K562 (cell line): Measurements from ENCODE around the gene CD164L2.

Source experiments
- BRF1 ChIP-seq: IDR thresholded peaks from 3 replicates; pipeline ENCODE4 v1.6.1; 2011; ENCODE audit warnings: borderline replicate concordance, mild to moderate bottlenecking; ENCODE audit not compliant: insufficient read length; ENCODE audit errors: extremely low read depth
- FOSL1 ChIP-seq: fragments of 200-800 bp; sonication (Bioruptor generic); conservative IDR thresholded peaks from 2 replicates; pipeline ENCODE4 v1.6.1; 2016; ENCODE audit warnings: missing genetic modification characterization, missing compliant biosample characterization
- GABPB1 ChIP-seq: sonication (generic); formaldehyde crosslinking; IDR thresholded peaks from 2 replicates; pipeline ENCODE4 v1.8.0; 2022; ENCODE audit warnings: mild to moderate bottlenecking, missing genetic modification reagents
- HNRNPK ChIP-seq: fragments of 200-400 bp; formaldehyde crosslinking; IDR thresholded peaks from one replicate; pipeline ENCODE4 v1.6.1; 2018; ENCODE audit warnings: mild to moderate bottlenecking, low read depth, low read length; ENCODE audit not compliant: poor library complexity, severe bottlenecking
- LEF1 ChIP-seq: fragments of 450-650 bp; IDR thresholded peaks from 2 replicates; pipeline ENCODE4 v1.6.1; 2016; ENCODE audit warnings: mild to moderate bottlenecking
- NR2C2 ChIP-seq, 2 experiments: fragments of 200-800 bp in 1 of 2; sonication (Bioruptor generic) in 1 of 2; sonication (generic) in 1 of 2; formaldehyde crosslinking in 1 of 2; IDR thresholded peaks; 2 replicates each; pipeline versions ENCODE4 v1.6.1 to v1.8.0; 2016 to 2022; ENCODE audit warnings: mild to moderate bottlenecking in 1 of 2, missing compliant biosample characterization in 1 of 2, missing genetic modification characterization in 1 of 2, missing genetic modification reagents in 1 of 2
- POLR2AphosphoS5 ChIP-seq: IDR thresholded peaks from 2 replicates; pipeline ENCODE4 v1.6.1; 2011; ENCODE audit warnings: mild to moderate bottlenecking, low read depth, low read length, moderate library complexity; ENCODE audit not compliant: control insufficient read depth, insufficient read depth
- SMAD3 ChIP-seq: fragments of 450-650 bp; formaldehyde crosslinking; conservative IDR thresholded peaks from 2 replicates; pipeline ENCODE4 v1.4.0; 2020; ENCODE audit warnings: mild to moderate bottlenecking
- STAT5B ChIP-seq: fragments of 250-450 bp; sonication (Bioruptor Pico); IDR thresholded peaks from 2 replicates; pipeline ENCODE4 v1.8.0; 2021; ENCODE audit warnings: mild to moderate bottlenecking, inconsistent platforms
- SUPT5H ChIP-seq: fragments of 450-650 bp; IDR thresholded peaks from 2 replicates; pipeline ENCODE4 v1.6.1; 2016
- THRA ChIP-seq: fragments of 450-650 bp; IDR thresholded peaks from 2 replicates; pipeline ENCODE4 v1.6.1; 2017; ENCODE audit warnings: mild to moderate bottlenecking, moderate library complexity
- ZNF212 ChIP-seq: fragments of 450-650 bp; formaldehyde crosslinking; IDR thresholded peaks from 2 replicates; pipeline ENCODE4 v1.4.0; 2020; ENCODE audit warnings: mild to moderate bottlenecking
- ZNF780A ChIP-seq: fragments of 250-450 bp; sonication (Bioruptor Pico); IDR thresholded peaks from 2 replicates; pipeline ENCODE4 v1.5.0; 2021; ENCODE audit warnings: mild to moderate bottlenecking
- TF ChIP-seq, protein P1 (sequence below): fragments of 250-450 bp; sonication (Bioruptor Pico); IDR thresholded peaks from 2 replicates; pipeline ENCODE4 v1.5.0; 2020; ENCODE audit warnings: mild to moderate bottlenecking, borderline replicate concordance

DNA sequence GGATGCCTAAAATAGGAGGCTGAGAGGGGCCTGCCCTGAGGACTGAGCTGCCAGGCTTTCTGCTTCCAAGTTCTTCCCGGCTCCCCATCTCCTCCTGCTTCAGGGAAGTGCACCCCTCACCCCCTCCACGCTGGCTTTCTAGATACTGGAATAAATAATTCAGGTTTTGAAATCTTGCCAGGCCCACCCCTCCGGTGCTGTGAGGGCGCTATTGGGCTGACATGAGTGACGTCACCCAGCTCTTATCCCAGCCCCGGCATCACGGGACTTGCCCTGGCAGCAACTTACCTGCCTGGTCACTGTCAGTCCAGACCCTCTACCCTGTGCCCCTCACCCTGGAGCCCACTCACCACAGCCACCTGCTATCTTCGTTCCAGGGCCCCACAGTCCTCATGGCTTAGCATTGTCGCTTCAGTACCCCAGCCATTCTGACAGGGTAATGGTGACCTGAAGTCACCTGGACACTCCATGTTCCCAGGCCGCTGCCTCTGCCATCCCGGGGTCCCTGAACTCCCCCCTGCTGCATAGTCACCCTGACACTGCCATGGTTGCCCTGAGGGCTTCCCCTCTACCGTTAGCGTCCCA lies 8.5 kb upstream of the CD164L2 start:
- TF ChIP-seq HNRNPK: no peak
- no peak for TF ChIP-seq FOSL1 (tag)
- TF ChIP-seq POLR2AphosphoS5: no peak
- no peak for TF ChIP-seq NR2C2 (CRISPR knock-in tag; IDR thresholded peaks at IDR 0.05)
- no peak for TF ChIP-seq NR2C2 (tag; IDR thresholded peaks at IDR 0.05)
- no peak for TF ChIP-seq THRA
- no peak for TF ChIP-seq SUPT5H
- no peak for TF ChIP-seq STAT5B (CRISPR knock-in tag)
- TF ChIP-seq, protein P1, sequence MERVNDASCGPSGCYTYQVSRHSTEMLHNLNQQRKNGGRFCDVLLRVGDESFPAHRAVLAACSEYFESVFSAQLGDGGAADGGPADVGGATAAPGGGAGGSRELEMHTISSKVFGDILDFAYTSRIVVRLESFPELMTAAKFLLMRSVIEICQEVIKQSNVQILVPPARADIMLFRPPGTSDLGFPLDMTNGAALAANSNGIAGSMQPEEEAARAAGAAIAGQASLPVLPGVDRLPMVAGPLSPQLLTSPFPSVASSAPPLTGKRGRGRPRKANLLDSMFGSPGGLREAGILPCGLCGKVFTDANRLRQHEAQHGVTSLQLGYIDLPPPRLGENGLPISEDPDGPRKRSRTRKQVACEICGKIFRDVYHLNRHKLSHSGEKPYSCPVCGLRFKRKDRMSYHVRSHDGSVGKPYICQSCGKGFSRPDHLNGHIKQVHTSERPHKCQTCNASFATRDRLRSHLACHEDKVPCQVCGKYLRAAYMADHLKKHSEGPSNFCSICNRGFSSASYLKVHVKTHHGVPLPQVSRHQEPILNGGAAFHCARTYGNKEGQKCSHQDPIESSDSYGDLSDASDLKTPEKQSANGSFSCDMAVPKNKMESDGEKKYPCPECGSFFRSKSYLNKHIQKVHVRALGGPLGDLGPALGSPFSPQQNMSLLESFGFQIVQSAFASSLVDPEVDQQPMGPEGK (CRISPR knock-in tag): no peak
- no peak for TF ChIP-seq LEF1
- peak; percentile 57 for TF ChIP-seq GABPB1 (CRISPR knock-in tag)
- no peak for TF ChIP-seq ZNF212
- no peak for TF ChIP-seq SMAD3 (CRISPR knock-in tag)
- no peak for TF ChIP-seq BRF1
- TF ChIP-seq ZNF780A (CRISPR knock-in tag): no peak
